Measurements from ENCODE around the gene OR1I1.

DNA sequence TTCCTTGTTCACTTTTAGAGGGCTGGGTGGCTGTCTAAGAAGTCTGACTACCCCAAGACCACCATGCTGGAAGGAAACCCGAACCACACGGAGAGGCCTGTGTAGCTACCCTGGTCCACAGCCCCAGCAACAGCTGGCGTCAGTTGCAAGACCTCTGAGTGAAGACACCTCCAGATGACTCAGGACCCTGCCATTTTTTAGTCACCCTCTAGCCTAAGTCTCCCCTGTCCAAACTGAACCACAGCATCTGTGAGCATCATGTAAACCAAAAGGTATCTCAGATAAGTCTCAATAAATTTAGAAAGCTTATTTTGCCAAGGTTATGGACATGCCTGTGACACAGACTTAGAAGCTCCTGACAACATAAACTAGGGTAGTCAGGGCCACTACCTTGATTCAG lies 23.0 kb downstream of the OR1I1 start:
- TF ChIP-seq, protein P1, sequence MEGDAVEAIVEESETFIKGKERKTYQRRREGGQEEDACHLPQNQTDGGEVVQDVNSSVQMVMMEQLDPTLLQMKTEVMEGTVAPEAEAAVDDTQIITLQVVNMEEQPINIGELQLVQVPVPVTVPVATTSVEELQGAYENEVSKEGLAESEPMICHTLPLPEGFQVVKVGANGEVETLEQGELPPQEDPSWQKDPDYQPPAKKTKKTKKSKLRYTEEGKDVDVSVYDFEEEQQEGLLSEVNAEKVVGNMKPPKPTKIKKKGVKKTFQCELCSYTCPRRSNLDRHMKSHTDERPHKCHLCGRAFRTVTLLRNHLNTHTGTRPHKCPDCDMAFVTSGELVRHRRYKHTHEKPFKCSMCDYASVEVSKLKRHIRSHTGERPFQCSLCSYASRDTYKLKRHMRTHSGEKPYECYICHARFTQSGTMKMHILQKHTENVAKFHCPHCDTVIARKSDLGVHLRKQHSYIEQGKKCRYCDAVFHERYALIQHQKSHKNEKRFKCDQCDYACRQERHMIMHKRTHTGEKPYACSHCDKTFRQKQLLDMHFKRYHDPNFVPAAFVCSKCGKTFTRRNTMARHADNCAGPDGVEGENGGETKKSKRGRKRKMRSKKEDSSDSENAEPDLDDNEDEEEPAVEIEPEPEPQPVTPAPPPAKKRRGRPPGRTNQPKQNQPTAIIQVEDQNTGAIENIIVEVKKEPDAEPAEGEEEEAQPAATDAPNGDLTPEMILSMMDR (IDR thresholded peaks at IDR 0.05): no peak
- TF ChIP-seq POLR2A (IDR thresholded peaks at IDR 0.05) (no peak), EP300 (IDR thresholded peaks at IDR 0.05) (no peak)

All from upper lobe of left lung (tissue), 4 donors.